Stimulated activated CD8-positive, alpha-beta memory T cell treated with anti-CD3 and anti-CD28 coated beads, Interleukin-15, amount 100 ng/mL, for 24 hours (primary cell): ENCODE data around the gene PCP2.

Experiments
- DNase-seq: peaks from one replicate; pipeline ENCODE4 v3.0.0-alpha.2; 2020; ENCODE audit warnings: low read depth

The PCP2 gene

GRCh38 chr19:7596211-7596937 lies 37.1 kb downstream of the PCP2 start:
- no peak for DNase-seq

DNA sequence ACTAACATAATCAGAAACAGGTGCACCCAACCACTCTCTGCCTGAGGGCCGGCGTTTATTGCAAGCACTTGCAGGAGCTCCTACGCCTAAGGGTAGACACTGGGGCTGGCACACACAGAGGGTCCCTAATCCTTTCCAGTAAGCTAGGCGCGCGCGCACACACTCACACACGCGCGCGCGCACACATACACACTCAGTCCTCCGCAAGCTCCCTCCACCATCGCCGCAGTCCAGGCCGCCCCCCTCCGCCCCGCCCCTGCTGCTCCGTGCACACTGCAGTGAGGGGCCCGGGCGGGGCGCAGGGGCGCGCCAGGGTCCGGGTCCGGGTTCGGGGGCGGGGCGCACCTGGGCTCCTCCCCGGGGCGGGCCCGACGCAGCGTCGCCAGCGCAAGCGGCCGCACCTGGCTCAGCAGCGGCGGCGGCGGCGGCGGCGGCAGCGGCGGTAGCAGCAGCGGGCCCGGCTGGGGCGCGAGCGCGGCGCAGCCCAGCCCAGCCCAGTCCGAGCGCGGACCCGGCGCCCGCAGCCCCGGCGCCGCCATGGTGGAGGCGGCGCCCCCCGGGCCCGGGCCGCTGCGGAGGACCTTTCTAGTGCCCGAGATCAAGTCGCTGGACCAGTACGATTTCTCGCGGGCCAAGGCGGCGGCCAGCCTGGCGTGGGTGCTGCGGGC lies 37.9 kb downstream of the PCP2 start, which contains the start of gene CAMSAP3:
Gene CAMSAP3 (plus strand): TSS at position 398 of the 668 bp plus-strand sequence. CDS start 140 bp downstream, at position 538.
- DNase-seq = peak; percentile 19

DNA sequence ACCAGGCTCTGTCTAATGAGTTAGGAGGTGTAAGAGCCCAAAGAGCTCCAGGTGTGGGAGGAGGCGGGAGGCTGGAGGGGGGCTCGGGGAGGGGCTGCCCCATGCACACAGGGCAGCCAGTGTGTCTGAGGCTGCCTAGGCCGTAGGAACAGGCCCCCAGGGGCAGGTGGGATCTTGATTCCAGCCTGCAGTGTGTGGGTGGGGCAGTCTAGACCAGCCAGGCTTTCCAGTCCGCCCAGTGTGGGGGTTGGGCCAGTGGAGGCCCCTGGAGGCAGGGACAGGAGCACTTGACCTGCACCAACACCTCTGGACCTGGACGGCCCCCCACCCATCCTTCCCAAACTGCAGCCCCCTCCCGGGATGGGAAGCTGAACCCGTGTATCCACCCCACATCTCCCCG lies 43.3 kb downstream of the PCP2 start:
- no peak for DNase-seq

DNA sequence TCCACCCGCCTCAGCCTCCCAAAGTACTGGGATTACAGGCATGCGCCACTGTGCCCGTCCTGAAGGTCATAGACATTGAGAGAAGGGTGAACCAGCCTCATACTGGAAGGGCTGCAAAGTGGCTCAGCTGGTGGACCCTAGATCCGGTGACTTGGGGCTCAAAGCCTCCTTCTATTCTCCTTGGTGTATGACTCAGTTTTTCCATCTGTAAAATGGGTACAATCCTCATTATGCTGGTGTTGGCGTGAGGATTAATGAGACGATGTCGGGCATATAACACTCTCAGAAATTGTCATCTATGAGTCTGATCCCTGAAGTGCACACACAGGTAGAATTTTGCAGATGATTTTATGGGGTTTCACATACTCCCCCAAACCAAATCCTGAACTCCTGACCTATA lies 43.7 kb downstream of the PCP2 start:
- no peak for DNase-seq

GRCh38 chr19:7582446-7582845 lies 51.1 kb downstream of the PCP2 start:
- no peak for DNase-seq
